Spinal cord (tissue), 10 donors: Measurements from ENCODE around the gene CYP11A1. TPM values are rescaled to one million over a fixed set of nuclear protein-coding genes. Genes with fewer than 3 reads are reported as not detected.

Experiments
- DNase-seq, 6 donors: peaks; one replicate each; pipeline versions ENCODE4 v3.0.0 to v3.0.0-alpha.2; 2013 to 2015; ENCODE audit warnings: low spot score in 6 of 6, low read depth in 4 of 6
- H3K27ac ChIP-seq: one replicate; pipeline ENCODE4 v1.5.1; 2013; ENCODE audit warnings: low read depth, low read length, control low read depth
- H3K27me3 ChIP-seq: one replicate; pipeline ENCODE4 v1.6.1; 2013; ENCODE audit warnings: low read length; ENCODE audit not compliant: control insufficient read depth, insufficient read depth
- H3K36me3 ChIP-seq: one replicate; pipeline ENCODE4 v1.6.1; 2013; ENCODE audit warnings: low read length; ENCODE audit not compliant: control insufficient read depth, insufficient read depth
- H3K4me1 ChIP-seq: one replicate; pipeline ENCODE4 v1.6.1; 2013; ENCODE audit warnings: low read length; ENCODE audit not compliant: control insufficient read depth, insufficient read depth
- H3K4me3 ChIP-seq: one replicate; pipeline ENCODE4 v1.5.1; 2013; ENCODE audit warnings: low read depth, low read length, control low read depth
- H3K9me3 ChIP-seq: one replicate; pipeline ENCODE4 v1.6.1; 2013; ENCODE audit warnings: low read length; ENCODE audit not compliant: control insufficient read depth, insufficient read depth
- WGBS: methylation state at CpG from one replicate; pipeline ENCODE4 v1.1.5; 2013; ENCODE audit warnings: missing lambda C conversion rate; ENCODE audit not compliant: insufficient coverage; 5-methylcytosine and 5-hydroxymethylcytosine counted together
- polyA plus RNA-seq, 2 donors: library from polyadenylated mRNA; unstranded; fragments of 120-200 nt; gene quantifications; one replicate each; pipeline ENCODE4 v1.2.1, GENCODE V29; 2013; ENCODE audit not compliant: insufficient read length in 2 of 2
- total RNA-seq, 2 donors: library from RNA; depleted of rRNA in 1 of 2; stranded (reverse); fragments of 120-200 nt in 1 of 2; fragments of >200 nt in 1 of 2; gene quantifications; one replicate each; pipeline versions ENCODE4 v1.2.3 to v1.2.4, GENCODE V29; 2013 to 2014
- donor health status: healthy.

Gene CYP11A1
- total and polyA plus RNA-seq, 4 donors = 0.89 to 2.1 (median 1.8) TPM

GRCh38 chr15:74402337-74402841 is 34.9 kb upstream of the CYP11A1 start:
- no peak overlapping the region for H3K27ac ChIP-seq
- no peaks in the 10 kb centered on the region for H3K9me3 ChIP-seq
- peaks cover 2% of the 10 kb centered on the region for H3K27me3 ChIP-seq
- H3K4me3 ChIP-seq = no peak overlapping the region
- no peak for DNase-seq
- no peaks in the 10 kb centered on the region for H3K36me3 ChIP-seq
- H3K4me1 ChIP-seq = peaks cover 19% of the 10 kb centered on the region
- WGBS = 92% methylated on average over 2 of the region's 5 CpGs

- Histone ChIP-seq H3K27ac (no peak overlapping the region), H3K36me3 (no peaks in the 10 kb centered on the region), H3K4me3 (no peak overlapping the region), H3K9me3 (no peaks in the 10 kb centered on the region), H3K4me1 (peaks cover 12% of the 10 kb centered on the region), H3K27me3 (peaks cover 2% of the 10 kb centered on the region)
- DNase-seq = no peak
- WGBS = 51% methylated on average over 10 of the region's 11 CpGs
These were observed 33.7 kb upstream of the CYP11A1 start for GRCh38 chr15:74400915-74401757.

- no peak for DNase-seq
- H3K4me1 ChIP-seq = peaks cover 12% of the 10 kb centered on the region
- 83% methylated on average over 4 of the region's 10 CpGs for WGBS
- peaks cover 2% of the 10 kb centered on the region for H3K27me3 ChIP-seq
- H3K36me3 ChIP-seq = no peaks in the 10 kb centered on the region
- no peak overlapping the region for H3K27ac ChIP-seq
- no peaks in the 10 kb centered on the region for H3K9me3 ChIP-seq
- no peak overlapping the region for H3K4me3 ChIP-seq
These were observed 32.9 kb upstream of the CYP11A1 start for GRCh38 chr15:74400313-74400860.

- Histone ChIP-seq H3K36me3 (no peaks in the 10 kb centered on the region), H3K27me3 (peaks cover 2% of the 10 kb centered on the region), H3K27ac (no peak overlapping the region), H3K4me1 (peaks cover 12% of the 10 kb centered on the region), H3K4me3 (no peak overlapping the region), H3K9me3 (no peaks in the 10 kb centered on the region)
- no peak for DNase-seq
- 47% methylated on average over 3 of the region's 5 CpGs for WGBS
These were observed 32.3 kb upstream of the CYP11A1 start for GRCh38 chr15:74399511-74400312.

GRCh38 chr15:74399100-74399499 is 31.7 kb upstream of the CYP11A1 start:
- no peak overlapping the region for H3K27ac ChIP-seq
- peaks cover 11% of the 10 kb centered on the region for H3K4me1 ChIP-seq
- H3K4me3 ChIP-seq = no peak overlapping the region
- peaks cover 2% of the 10 kb centered on the region for H3K27me3 ChIP-seq
- DNase-seq = no peak
- no peaks in the 10 kb centered on the region for H3K9me3 ChIP-seq
- H3K36me3 ChIP-seq = no peaks in the 10 kb centered on the region
- no CpG with 5 or more reads among the region's 3 CpGs for WGBS

- Histone ChIP-seq H3K27me3 (peaks cover 2% of the 10 kb centered on the region), H3K36me3 (no peaks in the 10 kb centered on the region), H3K4me1 (peaks cover 3% of the 10 kb centered on the region), H3K9me3 (no peaks in the 10 kb centered on the region), H3K4me3 (no peak overlapping the region), H3K27ac (no peak overlapping the region)
- DNase-seq = no peak
- WGBS = 100% methylated on average over 2 of the region's 5 CpGs
These were observed 30.7 kb upstream of the CYP11A1 start for GRCh38 chr15:74398183-74398582.

GRCh38 chr15:74397239-74398068 is 30.0 kb upstream of the CYP11A1 start:
- Histone ChIP-seq H3K36me3 (no peaks in the 10 kb centered on the region), H3K4me3 (no peak overlapping the region), H3K27me3 (peaks cover 2% of the 10 kb centered on the region), H3K4me1 (peaks cover 9% of the 10 kb centered on the region), H3K27ac (no peak overlapping the region), H3K9me3 (no peaks in the 10 kb centered on the region)
- 93% methylated on average over 3 of the region's 6 CpGs for WGBS
- DNase-seq = no peak

- no peak overlapping the region for H3K4me3 ChIP-seq
- 40% methylated on average over 8 of the region's 9 CpGs for WGBS
- H3K27me3 ChIP-seq = peaks cover under 1% of the 10 kb centered on the region
- H3K4me1 ChIP-seq = peaks cover 17% of the 10 kb centered on the region
- no peak for DNase-seq
- H3K27ac ChIP-seq = no peak overlapping the region
- H3K36me3 ChIP-seq = no peaks in the 10 kb centered on the region
- no peaks in the 10 kb centered on the region for H3K9me3 ChIP-seq
These were observed 29.2 kb upstream of the CYP11A1 start for GRCh38 chr15:74396445-74397238.
